Body of pancreas (tissue), 4 donors: ENCODE measurements around the gene IREB2.

Source experiments
- POLR2A ChIP-seq, 3 donors: fragments of 450-650 bp; IDR thresholded peaks; one replicate each; pipeline ENCODE4 v1.6.1; 2016; ENCODE audit warnings: antibody characterized with exemption in 3 of 3, mild to moderate bottlenecking in 2 of 3
- TF ChIP-seq, protein P1 (sequence below), 7 experiments: fragments of 450-650 bp in 4 of 7; fragments of 200-600 bp in 3 of 7; sonication (generic) in 3 of 7; IDR thresholded peaks; one replicate each; pipeline ENCODE4 v1.5.1; 2016 to 2019; ENCODE audit warnings: antibody characterized with exemption in 7 of 7

DNA sequence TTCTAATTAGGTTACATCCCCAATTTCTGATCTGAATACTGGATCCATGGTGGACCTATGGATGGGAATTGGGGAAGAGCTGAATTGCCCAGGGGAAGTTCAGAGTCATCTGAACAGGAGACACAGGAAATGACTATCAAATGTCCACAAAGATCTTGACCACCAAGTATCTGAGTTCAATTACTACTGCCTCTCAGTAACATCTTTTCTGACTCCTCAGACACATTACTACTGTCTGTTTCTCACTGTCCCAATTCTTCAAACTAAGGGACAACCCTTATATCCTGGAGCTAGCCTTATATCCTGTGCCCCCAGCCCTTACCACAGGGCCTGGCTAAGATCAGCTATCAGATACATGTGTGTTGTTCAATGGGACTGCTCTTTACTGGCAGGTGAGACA, 10.1 kb upstream of the IREB2 start:
- TF ChIP-seq POLR2A (IDR thresholded peaks at IDR 0.05), result no peak
- TF ChIP-seq, protein P1, sequence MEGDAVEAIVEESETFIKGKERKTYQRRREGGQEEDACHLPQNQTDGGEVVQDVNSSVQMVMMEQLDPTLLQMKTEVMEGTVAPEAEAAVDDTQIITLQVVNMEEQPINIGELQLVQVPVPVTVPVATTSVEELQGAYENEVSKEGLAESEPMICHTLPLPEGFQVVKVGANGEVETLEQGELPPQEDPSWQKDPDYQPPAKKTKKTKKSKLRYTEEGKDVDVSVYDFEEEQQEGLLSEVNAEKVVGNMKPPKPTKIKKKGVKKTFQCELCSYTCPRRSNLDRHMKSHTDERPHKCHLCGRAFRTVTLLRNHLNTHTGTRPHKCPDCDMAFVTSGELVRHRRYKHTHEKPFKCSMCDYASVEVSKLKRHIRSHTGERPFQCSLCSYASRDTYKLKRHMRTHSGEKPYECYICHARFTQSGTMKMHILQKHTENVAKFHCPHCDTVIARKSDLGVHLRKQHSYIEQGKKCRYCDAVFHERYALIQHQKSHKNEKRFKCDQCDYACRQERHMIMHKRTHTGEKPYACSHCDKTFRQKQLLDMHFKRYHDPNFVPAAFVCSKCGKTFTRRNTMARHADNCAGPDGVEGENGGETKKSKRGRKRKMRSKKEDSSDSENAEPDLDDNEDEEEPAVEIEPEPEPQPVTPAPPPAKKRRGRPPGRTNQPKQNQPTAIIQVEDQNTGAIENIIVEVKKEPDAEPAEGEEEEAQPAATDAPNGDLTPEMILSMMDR (IDR thresholded peaks at IDR 0.05), result no peak
